Stimulated activated CD8-positive, alpha-beta memory T cell treated with anti-CD3 and anti-CD28 coated beads, Interleukin-15, amount 100 ng/mL, for 4 hours (primary cell): ENCODE measurements around the gene ARHGAP6.

Experiments used
- DNase-seq, 2 donors: peaks; one replicate each; pipeline ENCODE4 v3.0.0-alpha.2; 2020; ENCODE audit warnings: low read depth in 2 of 2

The ARHGAP6 gene

GRCh38 chrX:11111947-11112346 lies 553.8 kb downstream of the ARHGAP6 start:
- no peak for DNase-seq

- peak; percentile 66 to 74 for DNase-seq
Measured at GRCh38 chrX:11111037-11111851, 554.5 kb downstream of the ARHGAP6 start, which contains the start of gene HCCS. HCCS (plus strand) TSS chrX:11111332; CDS start chrX:11112061, 729 bp downstream.

- no peak for DNase-seq
Measured at GRCh38 chrX:11109968-11110367, 555.8 kb downstream of the ARHGAP6 start.

DNA sequence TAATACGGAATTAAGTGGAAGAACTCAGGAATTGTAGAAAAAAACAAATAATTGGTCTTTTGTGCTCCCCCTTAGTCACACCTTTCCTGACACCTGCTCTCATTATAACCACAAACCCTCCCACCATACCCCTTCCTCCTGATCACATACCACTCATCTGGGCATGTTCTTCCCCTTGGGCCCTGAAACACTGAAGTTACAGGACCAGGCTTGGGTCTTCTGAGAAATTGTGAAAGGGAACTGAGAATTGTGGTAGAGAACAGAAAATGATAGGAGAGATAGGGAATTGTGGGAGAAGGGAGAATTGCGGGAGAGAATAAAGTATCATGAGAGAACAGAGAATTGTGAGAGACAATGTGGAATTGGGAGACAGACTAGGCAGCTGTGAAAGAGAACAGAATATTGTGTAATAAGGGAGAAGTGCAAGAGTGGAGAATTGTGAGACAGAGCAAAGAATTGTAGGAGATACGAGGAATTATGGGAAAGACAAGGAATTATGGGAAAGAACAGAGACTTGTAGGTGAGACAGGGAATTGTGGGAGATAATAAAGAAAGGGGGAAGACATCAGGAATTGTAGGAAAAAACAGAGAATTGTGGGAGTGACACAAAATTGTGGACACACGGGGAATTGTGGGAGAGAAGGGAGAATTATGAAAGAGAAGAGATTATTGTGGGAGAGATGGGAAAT lies 557.3 kb downstream of the ARHGAP6 start:
- DNase-seq = no peak

GRCh38 chrX:11105080-11105479 lies 560.6 kb downstream of the ARHGAP6 start:
- no peak for DNase-seq

GRCh38 chrX:11103751-11104150 lies 562.0 kb downstream of the ARHGAP6 start:
- no peak for DNase-seq

DNA sequence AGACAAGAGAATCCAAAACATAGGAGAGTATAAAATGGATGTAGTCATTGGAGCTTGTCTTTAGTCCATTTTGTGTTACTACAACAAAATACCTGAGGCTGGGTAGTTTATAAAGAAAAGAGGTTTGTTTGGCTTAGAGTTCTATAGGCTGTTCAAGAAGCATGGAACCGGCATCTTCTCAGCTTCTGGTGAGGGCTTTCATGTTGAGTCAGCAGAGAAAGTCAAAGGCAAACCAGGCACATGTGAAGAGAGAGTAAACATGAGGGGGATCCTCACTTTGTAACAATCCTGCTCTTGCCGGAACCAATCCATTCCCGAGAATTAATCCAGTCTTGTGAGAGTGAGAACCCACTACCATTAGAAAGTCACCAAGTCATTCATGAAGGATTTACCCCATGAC lies 562.7 kb downstream of the ARHGAP6 start:
- no peak for DNase-seq

DNA sequence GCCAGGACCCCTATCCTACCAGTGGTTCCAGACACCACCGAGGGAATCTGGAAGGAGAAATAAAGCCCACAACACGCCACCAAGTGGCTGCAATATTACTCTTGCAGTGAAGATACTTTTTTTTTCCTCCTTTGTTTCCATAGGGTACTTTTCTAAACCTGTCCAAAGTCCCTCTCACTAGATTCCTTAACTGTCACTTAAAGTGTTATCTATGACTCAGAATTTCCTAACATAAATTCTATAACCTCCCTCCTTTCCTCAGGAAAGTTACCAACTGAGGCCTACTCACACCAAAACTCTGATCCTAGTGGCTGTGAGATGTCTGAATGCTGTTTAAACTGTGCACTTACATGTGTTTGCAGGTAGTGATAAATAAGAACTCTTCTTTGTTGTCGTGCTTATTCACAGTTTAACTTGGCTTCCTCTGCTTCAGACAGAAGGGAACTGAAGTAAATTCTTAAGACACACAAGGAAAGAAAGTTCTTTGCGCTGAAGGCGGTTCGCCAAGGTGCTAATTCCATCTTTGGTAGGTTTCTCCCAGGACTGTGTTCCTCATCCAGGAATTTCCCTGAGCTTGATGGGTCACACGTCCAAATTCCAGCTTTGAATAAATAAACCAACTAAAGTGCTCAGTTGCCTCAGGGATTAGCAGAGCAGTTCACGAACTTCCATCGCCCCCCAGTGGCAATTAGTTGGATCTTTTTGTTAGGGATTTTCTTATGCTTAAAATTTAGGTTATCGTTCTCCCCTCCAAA lies 565.3 kb downstream of the ARHGAP6 start:
- no peak for DNase-seq

- DNase-seq = no peak
Measured at GRCh38 chrX:11099465-11099864, 566.3 kb downstream of the ARHGAP6 start.

- no peak for DNase-seq
Measured at GRCh38 chrX:11097933-11098332, 567.8 kb downstream of the ARHGAP6 start.

DNA sequence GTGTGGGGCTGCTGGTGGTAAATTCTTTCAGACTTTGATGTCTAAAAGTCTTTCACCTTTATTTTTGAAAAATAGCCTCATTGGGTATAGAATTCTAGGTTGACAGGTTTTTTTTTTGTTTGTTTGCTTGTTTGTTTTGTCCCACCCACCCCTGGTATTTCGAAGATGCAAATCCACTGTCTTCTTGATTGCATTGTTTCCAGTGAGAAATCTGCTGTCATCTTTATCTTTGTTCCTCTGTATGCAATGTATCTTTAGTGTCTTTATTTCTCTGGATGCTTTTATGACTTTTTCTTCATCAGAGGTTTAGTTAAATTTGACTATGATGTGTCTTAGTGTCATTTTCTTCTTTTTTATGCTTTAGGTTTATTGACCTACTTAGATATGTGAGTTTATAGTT lies 575.9 kb downstream of the ARHGAP6 start:
- DNase-seq = no peak
